ENCODE data around the gene FAM234B. TPM values are rescaled to one million over a fixed set of nuclear protein-coding genes. Genes with fewer than 3 reads are reported as not detected.

The FAM234B gene
- total and polyA plus RNA-seq, 2 of the 8 experiments (the other 6 are each of a cell fraction or from before 2014, with no cell fraction given): 12.5 to 29.1 TPM

DNA sequence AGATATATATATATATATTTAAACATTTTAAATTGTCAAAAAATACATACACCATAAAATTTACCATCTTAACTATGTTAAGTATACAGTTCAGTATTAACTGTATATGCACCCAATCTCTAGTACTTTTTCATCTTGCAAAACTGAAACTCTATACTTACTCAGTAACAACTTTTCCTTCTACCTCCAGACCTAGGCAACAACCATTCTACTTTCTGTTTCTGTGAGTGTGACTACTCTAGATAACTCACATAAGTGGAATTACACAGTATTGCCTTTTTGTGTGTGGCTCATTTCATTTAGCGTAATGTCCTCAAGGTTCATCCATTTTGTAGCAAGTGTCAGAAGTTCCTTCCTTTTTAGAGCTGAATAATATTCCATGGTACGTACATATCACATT lies 8.2 kb downstream of the FAM234B start (continued):
- TF ChIP-seq CHD7 (IDR thresholded peaks at IDR 0.05; ENCODE audit: insufficient replicate concordance, low read length) (no peak), SAP30 (IDR thresholded peaks at IDR 0.05; ENCODE audit: insufficient read depth, insufficient replicate concordance, low read length) (no peak)
